Measurements from ENCODE around the gene MTHFD1L.
"Not testable (repeated sequence)": the region's sequence is repeated elsewhere in the genome, so short reads cannot be mapped to it uniquely, and the experiment has no call there.

Gene MTHFD1L

DNA sequence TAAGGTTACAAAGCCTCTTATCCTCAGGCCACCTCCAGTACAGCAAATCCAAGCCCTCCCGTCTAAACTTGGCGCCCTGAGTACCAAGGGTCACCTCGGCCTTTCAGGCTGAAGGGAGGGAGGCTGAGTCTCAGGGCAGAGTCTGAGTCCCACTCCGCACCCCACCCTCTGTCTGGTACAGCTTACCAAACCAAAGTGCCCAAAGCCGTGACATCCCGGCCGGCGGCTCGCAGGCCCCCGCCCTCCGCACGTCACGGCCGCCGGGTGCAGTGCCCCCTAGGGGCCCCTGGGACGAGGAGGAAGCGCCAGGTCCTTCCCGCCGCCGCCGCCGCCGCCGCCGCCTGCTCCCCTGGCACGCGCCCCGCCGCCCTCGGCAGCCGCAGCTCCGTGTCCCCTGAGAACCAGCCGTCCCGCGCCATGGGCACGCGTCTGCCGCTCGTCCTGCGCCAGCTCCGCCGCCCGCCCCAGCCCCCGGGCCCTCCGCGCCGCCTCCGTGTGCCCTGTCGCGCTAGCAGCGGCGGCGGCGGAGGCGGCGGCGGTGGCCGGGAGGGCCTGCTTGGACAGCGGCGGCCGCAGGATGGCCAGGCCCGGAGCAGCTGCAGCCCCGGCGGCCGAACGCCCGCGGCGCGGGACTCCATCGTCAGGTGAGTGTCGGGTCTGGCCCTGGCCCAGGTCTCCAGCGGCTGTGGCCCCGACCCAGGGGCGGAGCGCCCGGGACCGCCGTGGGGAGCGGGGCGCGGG is at the start of gene MTHFD1L:
Gene MTHFD1L, plus strand, starts transcription at position 297 of the 741 bp plus-strand sequence. Its CDS starts 121 bp downstream, at position 418.
- peak; percentile 55 to 69 for DNase-seq (ENCODE audit: low read depth in 2 of 2)

DNA sequence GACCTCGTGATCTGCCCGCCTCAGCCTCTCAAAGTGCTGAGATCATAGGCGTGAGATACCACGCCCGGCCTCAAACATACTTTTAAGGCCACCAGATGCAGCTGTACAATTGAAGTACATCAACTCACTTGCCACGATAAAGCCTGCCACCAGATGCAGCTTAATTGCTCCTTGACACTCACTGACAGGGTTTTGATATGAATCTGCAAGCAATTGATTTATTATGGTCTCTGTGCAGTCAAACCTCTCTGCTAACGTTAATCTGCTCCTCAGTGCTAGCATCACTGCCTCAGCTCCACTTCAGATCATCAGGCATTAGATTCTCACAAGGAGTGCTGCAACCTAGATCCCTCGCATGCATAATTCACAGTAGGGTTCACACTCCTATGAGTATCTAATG is 48.9 kb upstream of the MTHFD1L start:
- DNase-seq (ENCODE audit: low read depth in 2 of 2) = not testable (repeated sequence)

DNA sequence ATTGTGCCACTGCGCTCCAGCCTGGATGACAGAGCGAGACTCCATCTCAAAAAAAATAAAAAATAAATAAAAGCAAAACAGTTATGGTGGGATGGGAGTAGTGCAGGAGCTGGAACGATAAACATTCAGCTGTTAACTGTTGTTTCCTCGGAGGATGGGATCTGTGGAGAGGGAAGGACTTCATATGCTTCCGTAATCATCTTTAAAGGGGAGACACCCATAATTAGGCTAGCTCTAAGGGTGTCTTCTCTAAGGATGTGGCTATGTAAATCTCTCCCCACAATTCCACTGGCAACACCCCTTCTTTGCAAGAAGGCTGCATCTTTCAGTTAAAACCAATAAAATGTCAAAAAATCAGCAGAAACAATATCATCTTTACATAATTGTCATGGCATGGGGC is 42.6 kb upstream of the MTHFD1L start:
- no peak for DNase-seq (ENCODE audit: low read depth in 2 of 2)

DNA sequence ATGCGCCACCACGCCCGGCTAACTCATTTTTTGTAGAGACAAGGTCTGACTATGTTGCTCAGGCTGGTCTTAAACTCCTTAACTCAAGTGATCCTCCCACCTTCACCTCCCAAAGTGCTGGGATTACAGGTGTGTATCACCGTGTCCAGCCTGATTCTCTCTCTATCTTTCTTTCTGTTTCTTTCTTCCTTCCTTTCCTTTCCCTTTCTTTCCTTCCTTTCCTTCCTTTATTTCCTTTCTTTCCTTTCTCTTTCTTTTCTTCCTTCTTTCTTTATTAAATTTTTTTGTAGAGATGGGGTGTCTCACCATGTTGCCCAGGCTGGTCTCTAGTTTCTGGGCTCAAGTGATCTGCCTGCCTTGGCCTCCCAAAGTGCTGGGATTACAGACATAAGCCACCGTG is 38.7 kb upstream of the MTHFD1L start:
- DNase-seq (ENCODE audit: low read depth in 2 of 2) = no peak

DNA sequence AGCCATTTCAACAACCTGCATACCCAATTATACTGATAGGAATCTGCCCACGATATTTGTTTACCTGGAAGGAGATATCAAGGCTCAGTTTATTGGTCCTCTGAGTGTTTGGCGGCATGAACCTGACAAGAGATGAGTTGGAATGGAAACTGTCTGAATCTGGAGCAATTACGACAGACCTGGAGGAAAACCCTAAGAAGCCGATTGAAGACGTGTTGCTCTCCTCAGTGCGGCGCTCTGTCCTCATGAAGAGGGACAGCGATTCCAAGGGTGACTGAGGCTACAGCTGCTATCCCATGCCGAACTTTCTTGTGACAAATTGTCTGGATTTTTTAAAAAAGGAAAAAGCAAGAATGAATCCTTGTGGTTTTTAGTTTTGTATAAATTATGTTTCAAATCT is 37.4 kb upstream of the MTHFD1L start:
- DNase-seq (ENCODE audit: low read depth in 2 of 2) = not testable (repeated sequence)

DNA sequence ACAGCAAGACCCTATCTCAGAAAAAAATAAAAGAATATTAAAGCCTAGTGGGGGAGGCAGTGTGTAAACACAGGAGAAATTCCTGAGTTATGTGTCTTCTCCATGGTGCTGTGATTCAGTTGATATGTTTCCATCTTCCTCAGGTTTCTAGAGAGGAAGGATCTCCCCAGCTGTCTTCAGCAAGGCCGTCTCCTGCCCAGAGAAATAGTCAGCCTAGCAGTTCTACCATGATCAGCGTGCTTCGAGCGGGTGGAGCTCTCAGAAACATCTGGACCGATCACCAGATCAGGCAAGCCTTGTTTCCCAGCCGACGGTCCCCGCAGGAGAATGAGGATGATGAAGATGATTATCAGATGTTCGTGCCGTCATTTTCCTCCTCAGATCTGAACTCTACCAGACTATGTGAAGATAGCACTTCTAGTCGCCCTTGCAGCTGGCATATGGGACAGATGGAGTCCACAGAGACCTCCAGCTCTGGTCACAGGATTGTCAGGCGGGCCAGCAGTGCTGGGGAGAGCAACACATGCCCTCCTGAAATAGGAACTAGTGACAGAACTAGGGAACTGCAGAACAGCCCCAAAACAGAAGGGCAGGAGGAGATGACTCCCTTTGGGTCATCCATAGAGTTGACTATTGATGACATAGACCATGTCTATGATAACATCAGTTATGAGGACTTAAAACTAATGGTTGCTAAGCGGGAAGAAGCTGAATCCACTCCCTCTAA is 34.9 kb upstream of the MTHFD1L start:
- DNase-seq (ENCODE audit: low read depth in 2 of 2) = no peak

DNA sequence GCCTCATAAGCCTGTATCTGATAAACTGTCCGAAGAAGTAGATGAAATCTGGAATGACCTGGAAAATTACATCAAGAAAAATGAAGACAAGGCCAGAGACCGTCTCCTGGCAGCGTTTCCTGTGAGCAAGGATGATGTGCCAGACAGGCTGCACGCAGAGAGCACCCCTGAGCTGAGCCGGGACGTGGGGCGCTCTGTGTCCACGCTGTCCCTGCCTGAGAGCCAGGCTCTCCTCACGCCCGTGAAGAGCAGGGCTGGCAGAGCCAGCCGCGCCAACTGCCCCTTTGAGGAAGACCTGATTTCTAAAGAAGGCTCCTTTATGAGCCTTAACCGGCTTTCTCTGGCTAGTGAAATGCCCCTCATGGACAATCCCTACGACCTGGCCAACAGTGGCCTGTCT is 33.9 kb upstream of the MTHFD1L start:
- DNase-seq (ENCODE audit: low read depth in 2 of 2) = no peak

DNA sequence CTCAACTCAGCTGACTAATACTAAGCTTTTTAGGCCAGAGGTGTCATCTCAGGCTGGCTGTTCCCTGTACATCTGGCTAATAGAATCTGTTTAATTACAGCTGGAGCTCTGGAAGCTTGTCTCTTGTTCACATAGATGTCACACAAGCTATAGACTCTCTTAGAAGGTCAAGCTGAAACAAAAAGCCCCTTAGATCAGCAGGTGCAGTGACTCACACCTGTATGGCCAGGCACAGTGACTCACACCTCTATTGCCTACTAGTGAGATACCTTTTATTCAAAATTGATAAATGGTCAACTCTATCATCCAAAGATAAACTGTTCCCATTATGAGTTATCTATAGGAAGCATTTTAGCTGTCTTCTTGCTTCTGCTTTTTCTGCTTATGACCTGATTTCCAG is 29.9 kb upstream of the MTHFD1L start:
- no peak for DNase-seq (ENCODE audit: low read depth in 2 of 2)

DNA sequence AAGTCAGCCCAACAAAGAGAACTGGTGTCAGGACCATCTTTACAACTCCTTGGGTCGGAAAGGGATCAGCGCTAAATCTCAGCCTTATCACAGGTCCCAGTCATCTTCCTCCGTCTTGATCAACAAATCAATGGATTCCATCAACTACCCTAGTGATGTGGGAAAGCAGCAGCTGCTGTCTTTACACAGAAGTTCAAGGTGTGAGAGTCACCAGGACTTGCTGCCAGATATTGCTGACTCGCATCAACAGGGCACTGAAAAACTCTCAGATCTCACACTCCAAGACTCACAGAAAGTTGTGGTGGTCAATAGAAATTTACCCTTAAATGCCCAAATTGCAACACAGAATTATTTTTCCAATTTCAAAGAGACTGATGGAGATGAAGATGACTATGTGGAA is 25.3 kb upstream of the MTHFD1L start:
- no peak for DNase-seq (ENCODE audit: low read depth in 2 of 2)

DNA sequence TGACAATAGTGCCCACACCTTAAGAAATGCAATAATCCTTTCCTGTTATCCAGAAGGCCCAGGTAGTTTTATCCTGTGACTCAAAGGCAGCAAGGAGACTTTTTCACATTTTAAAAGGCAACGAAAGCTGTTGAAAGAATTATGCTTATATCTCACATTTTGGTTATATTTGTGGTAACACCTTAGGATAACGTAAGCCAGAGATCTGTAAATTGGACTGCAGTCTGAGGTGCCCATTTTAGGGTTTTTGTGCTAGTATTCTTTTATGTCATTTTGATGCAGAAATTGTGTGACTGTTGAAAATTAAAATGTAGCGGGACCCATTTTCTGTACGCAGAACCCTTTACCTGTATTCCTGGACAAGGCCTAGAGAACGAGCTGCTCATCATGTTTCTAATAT is 24.3 kb upstream of the MTHFD1L start:
- DNase-seq (ENCODE audit: low read depth in 2 of 2) = no peak

DNA sequence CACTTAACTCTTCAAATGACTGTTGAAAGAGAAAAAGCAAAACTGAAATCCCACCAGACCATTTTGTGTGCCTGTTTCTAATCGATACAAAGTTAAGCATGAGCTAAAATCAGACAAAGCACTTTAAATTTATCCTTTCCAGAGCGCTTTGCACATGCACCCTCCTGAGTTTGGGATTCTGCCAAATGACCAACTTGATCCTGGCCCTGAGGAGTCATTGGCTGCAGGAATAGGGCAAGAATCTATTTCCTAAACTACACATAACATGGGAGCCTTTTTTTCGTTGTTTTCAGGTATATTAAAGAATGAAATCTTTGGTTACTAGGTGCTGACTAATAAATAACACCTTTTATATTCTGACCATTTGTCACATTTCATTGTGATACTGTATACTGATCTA is 23.8 kb upstream of the MTHFD1L start:
- DNase-seq (ENCODE audit: low read depth in 2 of 2) = no peak

DNA sequence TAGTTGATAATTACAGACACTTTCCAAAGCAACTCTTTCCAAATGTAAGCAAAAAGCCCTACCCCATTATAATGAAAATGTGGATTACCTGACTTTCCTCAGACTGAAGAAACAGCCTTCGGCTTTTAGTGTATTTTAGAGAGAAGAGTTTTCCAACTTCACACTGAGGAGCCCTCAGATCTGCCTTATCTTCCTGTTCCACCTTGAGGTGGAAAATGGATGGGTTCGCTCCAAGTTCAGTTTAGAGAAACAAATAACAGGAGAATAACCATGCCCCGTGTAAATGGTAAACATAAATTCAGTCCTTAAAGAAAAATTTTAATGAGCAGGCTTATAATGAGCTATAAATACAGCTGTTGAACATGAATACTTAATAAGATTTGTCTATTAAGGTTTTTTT is 21.1 kb upstream of the MTHFD1L start:
- DNase-seq (ENCODE audit: low read depth in 2 of 2) = no peak

DNA sequence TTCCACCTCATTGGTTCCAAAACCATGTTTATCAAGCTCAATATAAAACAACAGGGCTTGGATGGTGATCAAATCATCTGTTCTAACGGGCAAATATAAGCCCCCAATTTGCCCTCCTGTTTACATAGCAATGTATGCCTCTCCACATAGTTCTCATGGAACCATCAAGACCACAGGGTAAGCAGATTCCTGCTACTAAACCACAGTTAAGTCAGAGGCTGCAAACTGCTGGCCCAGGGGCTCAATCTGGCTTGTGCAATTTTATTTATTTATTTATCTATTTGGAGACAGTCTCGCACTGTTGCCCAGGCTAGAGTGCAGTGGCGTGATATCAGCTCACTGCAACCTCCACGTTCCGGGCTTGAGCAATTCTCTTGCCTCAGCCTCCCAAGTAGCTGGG is 18.9 kb upstream of the MTHFD1L start:
- DNase-seq (ENCODE audit: low read depth in 2 of 2) = no peak

DNA sequence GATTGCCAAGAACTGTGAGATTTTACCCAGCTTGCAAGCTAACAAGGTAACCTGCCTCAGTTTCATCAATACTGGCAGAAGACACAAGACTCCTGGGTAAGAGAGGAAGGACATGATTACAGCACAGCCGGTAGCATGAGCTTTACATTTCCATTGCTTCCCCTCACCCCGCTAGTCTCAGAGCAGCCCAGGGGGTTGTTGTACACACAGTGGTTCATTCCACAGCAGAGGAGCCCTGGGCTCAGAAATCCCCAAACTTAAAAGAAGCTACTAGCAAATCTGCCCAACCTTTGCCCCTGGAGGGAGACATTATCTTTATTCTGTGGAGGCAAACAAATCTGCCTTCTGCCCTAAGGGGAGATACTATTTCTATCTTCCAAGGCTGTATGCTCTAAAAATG is 17.1 kb upstream of the MTHFD1L start:
- DNase-seq (ENCODE audit: low read depth in 2 of 2) = no peak

DNA sequence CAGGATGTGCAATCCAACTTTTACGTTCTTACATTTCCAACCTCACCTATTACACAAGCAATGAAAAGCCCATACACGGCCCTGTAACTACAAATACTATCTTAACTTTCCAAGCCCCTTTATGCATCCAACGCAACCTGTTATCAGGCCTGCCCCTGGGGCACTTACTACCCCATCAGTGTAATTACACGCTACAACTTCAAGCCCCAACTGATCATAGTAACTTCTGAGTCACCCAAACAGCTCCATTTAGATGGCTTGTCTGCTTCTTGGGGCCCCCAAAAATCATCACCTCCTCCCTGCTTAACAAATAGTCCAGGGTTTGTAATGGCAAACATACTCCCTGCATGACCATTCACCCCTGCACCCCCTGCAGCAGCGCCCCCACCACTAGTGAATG is 11.1 kb upstream of the MTHFD1L start:
- not testable (repeated sequence) for DNase-seq (ENCODE audit: low read depth in 2 of 2)

DNA sequence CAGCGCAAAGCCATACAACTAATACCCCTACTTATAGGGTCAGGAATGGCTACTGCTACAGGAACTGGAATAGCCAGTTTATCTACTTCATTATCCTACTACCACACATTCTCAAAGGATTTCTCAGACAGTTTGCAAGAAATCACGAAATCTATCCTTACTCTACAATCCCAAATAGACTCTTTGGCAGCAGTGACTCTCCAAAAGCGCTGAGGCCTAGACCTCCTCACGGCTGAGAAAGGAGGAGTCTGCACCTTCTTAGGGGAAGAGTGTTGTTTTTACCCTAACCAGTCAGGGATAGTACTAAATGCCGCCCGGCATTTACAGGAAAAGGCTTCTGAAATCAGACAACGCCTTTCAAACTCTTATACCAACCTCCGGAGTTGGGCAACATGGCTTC is 10.3 kb upstream of the MTHFD1L start:
- DNase-seq (ENCODE audit: low read depth in 2 of 2) = not testable (repeated sequence)

DNA sequence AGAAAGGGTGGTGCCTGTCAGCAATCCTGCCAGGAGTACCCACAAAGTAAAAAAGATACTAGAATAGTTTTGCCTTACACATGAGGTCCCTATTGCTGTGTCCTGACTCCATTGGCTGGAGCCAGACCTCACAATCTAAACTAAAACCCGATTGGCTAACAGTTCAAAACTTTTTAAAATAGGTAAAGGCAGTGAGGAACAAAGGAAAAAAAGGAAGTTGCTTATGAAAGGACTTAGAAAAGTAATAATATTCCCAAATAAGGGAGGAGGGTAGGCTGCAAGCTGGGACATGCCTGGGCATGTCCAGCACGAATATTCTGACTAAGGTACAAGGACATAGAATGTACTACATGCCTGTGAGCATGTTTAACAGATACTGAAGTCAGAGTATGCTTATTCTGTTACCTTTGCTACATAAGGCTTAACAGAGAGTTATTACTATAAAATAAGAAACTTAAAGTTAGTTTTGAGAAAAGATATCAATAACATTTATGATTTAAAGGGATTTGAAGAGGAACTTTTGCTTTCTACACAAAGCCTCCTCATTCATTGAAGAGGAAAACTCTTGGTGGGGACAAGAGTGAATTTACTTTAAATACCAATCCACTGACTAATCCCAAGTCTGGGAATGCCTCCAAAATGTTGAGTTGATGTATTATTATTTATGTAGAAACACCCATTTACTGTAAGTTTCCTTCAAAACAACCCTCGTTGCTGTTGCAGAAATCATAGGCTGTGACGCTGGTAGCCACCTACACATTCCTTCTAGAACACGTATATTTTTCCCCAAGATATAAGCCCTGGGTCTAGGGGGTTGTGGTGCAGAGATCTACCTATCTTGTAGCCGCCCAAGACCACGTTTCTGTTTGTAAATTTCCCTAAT is 8.2 kb upstream of the MTHFD1L start:
- no peak for DNase-seq (ENCODE audit: low read depth in 2 of 2)

DNA sequence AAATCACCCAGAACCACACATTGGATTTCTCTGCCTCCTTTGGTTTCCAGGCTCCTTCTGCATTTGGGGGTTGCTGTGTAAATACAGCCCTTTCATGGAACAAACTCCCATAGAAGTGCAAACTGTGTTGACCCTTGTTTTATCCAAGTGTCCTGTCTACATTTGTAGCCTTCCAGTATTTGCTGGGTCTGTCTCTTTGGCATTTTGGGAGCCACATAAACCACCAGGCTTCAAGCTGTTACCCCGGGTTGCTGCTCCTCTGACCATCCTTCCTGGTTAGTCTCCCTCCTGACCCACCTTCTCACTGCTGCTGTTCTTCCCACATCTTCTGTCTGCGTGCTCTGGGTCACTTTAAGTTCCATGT is 7.6 kb upstream of the MTHFD1L start:
- no peak for DNase-seq (ENCODE audit: low read depth in 2 of 2)

DNA sequence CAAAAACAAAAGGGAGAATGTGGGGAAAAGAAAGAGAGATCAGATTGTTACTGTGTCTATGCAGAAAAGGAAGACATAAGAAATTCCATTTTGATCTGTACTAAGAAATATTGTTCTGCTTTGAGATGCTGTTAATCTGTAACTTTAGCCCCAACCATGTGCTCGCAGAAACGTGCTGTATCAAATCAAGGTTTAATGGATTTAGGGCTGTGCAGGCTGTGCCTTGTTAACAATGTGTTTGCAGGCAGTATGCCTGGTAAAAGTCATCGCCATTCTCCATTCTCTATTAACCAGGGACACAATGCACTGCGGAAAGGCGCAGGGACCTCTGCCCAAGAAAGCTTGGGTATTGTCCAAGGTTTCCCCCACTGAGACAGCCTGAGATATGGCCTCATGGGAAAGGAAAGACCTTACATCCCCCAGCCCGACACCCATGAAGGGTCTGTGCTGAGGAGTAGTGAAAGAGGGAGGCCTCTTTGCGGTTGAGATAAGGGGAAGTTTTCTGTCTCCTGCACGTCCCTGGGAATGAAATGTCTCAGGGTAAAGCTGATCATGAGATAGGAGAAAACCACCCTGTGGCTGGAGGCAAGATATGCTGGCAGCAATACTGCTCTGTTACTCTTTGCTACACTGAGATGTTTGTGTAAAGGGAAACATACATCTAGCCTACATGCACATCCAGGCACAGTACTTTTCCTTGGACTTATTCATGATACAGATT is 3.9 kb upstream of the MTHFD1L start:
- not testable (repeated sequence) for DNase-seq (ENCODE audit: low read depth in 2 of 2)

DNA sequence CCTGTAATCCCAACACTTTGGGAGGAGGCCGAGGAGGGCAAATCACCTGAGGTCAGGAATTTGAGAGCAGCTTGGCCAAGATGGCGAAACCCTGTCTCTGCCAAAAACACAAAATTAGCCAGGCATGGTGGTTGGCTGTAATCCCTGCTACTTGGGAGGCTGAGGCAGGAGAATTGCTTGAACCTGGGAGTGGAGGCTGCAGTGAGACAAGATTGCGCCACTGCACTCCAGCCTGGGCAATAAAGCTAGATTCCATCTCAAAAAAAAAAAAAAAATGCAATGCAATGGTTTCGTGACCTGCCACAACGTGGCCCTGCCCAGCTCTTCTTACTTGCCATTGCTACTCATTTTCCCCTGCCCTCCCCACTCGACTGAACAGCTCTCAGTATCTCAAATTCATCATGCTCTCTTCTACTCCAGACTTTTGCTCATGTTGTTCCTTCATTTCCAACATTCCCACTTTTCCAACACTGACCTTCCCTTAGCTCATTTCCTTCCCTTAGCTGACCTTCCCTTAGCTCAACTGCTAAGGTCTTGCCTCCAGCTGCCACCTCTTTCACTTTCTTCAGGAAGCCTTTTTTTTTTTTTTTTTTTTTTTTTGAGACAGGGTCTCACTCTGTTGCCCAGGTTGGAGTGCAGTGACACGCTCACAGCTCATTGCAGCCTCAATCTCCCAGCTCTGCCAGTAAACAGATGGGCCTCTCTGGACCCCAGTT is 2.1 kb upstream of the MTHFD1L start:
- DNase-seq (ENCODE audit: low read depth in 2 of 2) = no peak

DNA sequence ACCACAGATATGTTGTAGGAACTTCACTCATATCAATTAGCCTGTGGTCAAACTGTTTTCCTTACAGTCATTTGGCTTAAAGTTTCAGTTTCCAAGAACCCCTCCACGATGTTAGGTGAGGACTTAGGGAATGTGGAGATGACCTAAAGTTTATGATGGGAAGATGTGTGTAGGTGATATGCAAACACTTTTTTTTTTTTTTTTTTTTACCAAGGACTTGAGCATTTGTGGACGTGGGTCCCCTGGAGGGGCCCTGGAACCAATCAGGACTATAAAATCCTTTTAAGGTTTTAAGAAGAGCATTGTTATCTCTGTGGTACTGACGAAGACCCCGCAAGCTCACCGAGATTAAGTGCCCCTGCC is 478 bp upstream of the MTHFD1L start:
- no peak for DNase-seq (ENCODE audit: low read depth in 2 of 2)

Measured in stimulated activated CD4-positive, alpha-beta T cell treated with anti-CD3 and anti-CD28 coated beads, Interleukin-15, amount 100 ng/mL, for 48 hours (primary cell).